HepG2 (cell line): ENCODE data around the gene TUFM. TPM values are rescaled to one million over a fixed set of nuclear protein-coding genes. Genes with fewer than 3 reads are reported as not detected.

ENCODE experiments used
- ATAC-seq: fragments of 200-7000 bp; cut with Tn5 transposase; 3 replicates; pipeline ENCODE4 v1.9.1; 2020; ENCODE audit warnings: mild to moderate bottlenecking, moderate library complexity
- BruUV-seq: library from RNA; stranded (reverse); fragments of 400-500 nt; replicated peaks from 2 replicates; lab custom pipeline; 2021; lab: Mats Ljungman, UMichigan
- CTCF ChIA-PET: fragments of 300-600 bp; formaldehyde crosslinking; extraction: SDS; loops from one replicate; lab custom pipeline; 2021; ENCODE audit warnings: low total read pairs, inconsistent platforms, low intra/inter-chr PET ratio; lab: Yijun Ruan, JAX
- POLR2A ChIA-PET: fragments of 350-600 bp; sonication (Branson Sonifier 250); formaldehyde crosslinking; loops from one replicate; lab custom pipeline; 2020; ENCODE audit warnings: antibody characterized with exemption, inconsistent platforms; lab: Yijun Ruan, JAX
- DNase-seq: peaks from one replicate; pipeline ENCODE4 v3.0.0-alpha.2; 2015; ENCODE audit warnings: low spot score
- FAIRE-seq: peaks from 3 replicates; lab custom pipeline; 2011; peaks lifted over from hg19 to GRCh38; lab: Jason Lieb, UNC
- H2AFZ ChIP-seq: one replicate; pipeline ENCODE4 v1.6.1; 2011; ENCODE audit warnings: low read length, inconsistent platforms
- H3K27ac ChIP-seq: fragments of 300-600 bp; 3 replicates; pipeline ENCODE4 v1.8.0; 2011; ENCODE audit warnings: mixed run types, mild to moderate bottlenecking, mixed read lengths, low read length, inconsistent platforms; ENCODE audit not compliant: insufficient read depth; ENCODE audit errors: extremely low read length
- H3K27me3 ChIP-seq, 2 experiments: fragments of 200-600 bp in 1 of 2; 2 replicates in 1 of 2; 3 replicates in 1 of 2; pipeline versions ENCODE4 v1.6.0 to v1.8.0; 2011; ENCODE audit warnings: low read length in 2 of 2, mild to moderate bottlenecking in 2 of 2, moderate library complexity in 2 of 2, inconsistent platforms in 1 of 2; ENCODE audit not compliant: insufficient read depth in 2 of 2, control insufficient read depth in 1 of 2
- H3K36me3 ChIP-seq, 2 experiments: fragments of 200-600 bp in 1 of 2; replicated peaks in 1 of 2; 2 replicates in 1 of 2; 3 replicates in 1 of 2; pipeline versions ENCODE4 v1.5.1 to v1.8.0; 2011; ENCODE audit warnings: low read length in 2 of 2, inconsistent platforms in 1 of 2; ENCODE audit not compliant: insufficient read depth in 2 of 2, control insufficient read depth in 1 of 2
- H3K4me1 ChIP-seq: 2 replicates; pipeline ENCODE4 v1.5.1; 2012; ENCODE audit warnings: low read length, inconsistent platforms; ENCODE audit not compliant: insufficient read depth
- H3K4me2 ChIP-seq: 2 replicates; pipeline ENCODE4 v1.6.0; 2011; ENCODE audit warnings: low read depth, low read length, inconsistent platforms
- H3K4me3 ChIP-seq, 3 experiments: fragments of 200-600 bp in 1 of 3; sonication (generic), shearing (Covaris generic) in 1 of 3; replicated peaks in 1 of 3; 2 replicates each; pipeline ENCODE4 v1.5.1; 2011 to 2016; ENCODE audit warnings: low read length in 3 of 3, inconsistent platforms in 2 of 3, low read depth in 2 of 3, mild to moderate bottlenecking in 2 of 3, control low read depth in 1 of 3, mixed read lengths in 1 of 3; ENCODE audit not compliant: insufficient read depth in 1 of 3
- H3K79me2 ChIP-seq: one replicate; pipeline ENCODE4 v1.6.1; 2011; ENCODE audit warnings: low read length, inconsistent platforms; ENCODE audit not compliant: insufficient read depth
- H3K9ac ChIP-seq: 2 replicates; pipeline ENCODE4 v1.6.0; 2011; ENCODE audit warnings: mild to moderate bottlenecking, low read depth, low read length, inconsistent platforms; ENCODE audit not compliant: insufficient read depth
- H3K9me3 ChIP-seq: 2 replicates; pipeline ENCODE4 v1.5.1; 2012; ENCODE audit warnings: mild to moderate bottlenecking, low read length
- H4K20me1 ChIP-seq: 2 replicates; pipeline ENCODE4 v1.6.0; 2011; ENCODE audit warnings: inconsistent platforms, mild to moderate bottlenecking, low read length, moderate library complexity; ENCODE audit not compliant: insufficient read depth
- ATF7 ChIP-seq, 2 experiments: fragments of 450-650 bp in 1 of 2; sonication (generic) in 1 of 2; formaldehyde crosslinking in 1 of 2; IDR thresholded peaks; 2 replicates each; pipeline versions ENCODE4 v1.4.0 to v1.6.1; 2016 to 2020; ENCODE audit warnings: antibody characterized with exemption in 1 of 2, mild to moderate bottlenecking in 1 of 2, missing genetic modification reagents in 1 of 2
- CREB1 ChIP-seq, 2 experiments: fragments of 450-650 bp in 1 of 2; IDR thresholded peaks; 2 replicates each; pipeline ENCODE4 v1.6.1; 2016 to 2017; ENCODE audit warnings: control low read depth in 1 of 2, mild to moderate bottlenecking in 1 of 2, missing compliant biosample characterization in 1 of 2, missing genetic modification characterization in 1 of 2
- IRF2 ChIP-seq: IDR thresholded peaks from 2 replicates; pipeline ENCODE4 v1.6.1; 2018; ENCODE audit warnings: missing genetic modification reagents, missing compliant biosample characterization
- PHF8 ChIP-seq: sonication (generic); formaldehyde crosslinking; IDR thresholded peaks from 2 replicates; pipeline ENCODE4 v1.5.0; 2020; ENCODE audit warnings: missing genetic modification reagents
- WGBS: methylation state at CpG from one replicate; pipeline ENCODE4 v1.1.6; 2017; ENCODE audit warnings: low lambda C conversion rate; 5-methylcytosine and 5-hydroxymethylcytosine counted together
- in situ Hi-C: cut with HindIII; loops from 2 replicates; pipeline ENCODE4 v1.10.0; 2017; ENCODE audit warnings: low pct_unique_long_range_greater_than_20kb; ENCODE audit not compliant: extremely low pct_ligation_motif_present
- intact Hi-C: fragments of 100-400 bp; cut with micrococcal nuclease; formaldehyde crosslinking; loops from one replicate; pipeline ENCODE4 v1.10.0; 2022; ENCODE audit not compliant: unreplicated experiment
- polyA plus RNA-seq, 8 experiments: library from polyadenylated mRNA; depleted of rRNA in 3 of 8; stranded (reverse) in 7 of 8; unstranded in 1 of 8; fragments of >200 nt; fragmentation: Illumina TruSeq in 4 of 8; extraction: Trizol in 4 of 8; gene quantifications; 2 replicates each; pipeline versions ENCODE4 v1.2.1 to v1.2.3, GENCODE V29; 2011 to 2016; ENCODE audit warnings: low read depth in 4 of 8, missing spikeins in 1 of 8, mixed read lengths in 1 of 8; ENCODE audit not compliant: insufficient read depth in 1 of 8
- total RNA-seq, 5 experiments: library from RNA; depleted of rRNA; stranded (reverse); fragments of >200 nt; fragmentation: Illumina TruSeq; extraction: Trizol; gene quantifications; 2 replicates each; pipeline ENCODE4 v1.2.3, GENCODE V29; 2016; ENCODE audit warnings: low read depth in 1 of 5
- TF ChIP-seq, protein P1 (sequence below): sonication (generic); formaldehyde crosslinking; IDR thresholded peaks from 2 replicates; pipeline ENCODE4 v1.5.0; 2020; ENCODE audit warnings: mild to moderate bottlenecking, missing genetic modification reagents, moderate library complexity

TUFM gene
- total and polyA plus RNA-seq, 2 of the 13 experiments (the other 11 are each of a cell fraction or from before 2014, with no cell fraction given), result 206 to 298 TPM

DNA sequence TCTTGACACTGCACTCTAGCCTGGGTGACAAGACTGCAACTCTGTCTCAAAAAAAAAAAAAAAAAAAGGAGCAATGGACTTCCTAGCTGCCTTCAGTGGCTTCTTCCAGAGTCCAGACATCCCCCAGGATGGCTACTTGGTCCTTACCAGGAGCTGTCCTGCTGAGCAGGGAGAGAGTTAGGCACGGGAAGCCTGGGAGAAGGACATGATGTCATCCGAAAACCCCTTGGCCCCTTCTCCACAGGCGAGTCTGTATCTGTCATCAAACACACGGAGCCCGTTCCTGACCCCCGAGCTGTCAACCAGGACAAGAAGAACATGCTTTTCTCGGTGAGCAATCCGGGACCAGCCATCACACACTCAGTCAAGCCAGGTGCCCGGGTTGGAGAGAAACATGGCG, 40.8 kb upstream of the TUFM start:
- no peaks in the 10 kb centered on the region for H3K27me3 ChIP-seq
- peak; percentile 62; the same call in 1 of the 2 replicates for TF ChIP-seq ATF7 (IDR thresholded peaks at IDR 0.05)
- no peak for TF ChIP-seq ATF7 (CRISPR knock-in tag; IDR thresholded peaks at IDR 0.05)
- TF ChIP-seq CREB1 (IDR thresholded peaks at IDR 0.05), result 0 out of 2 replicates have a peak, but pooled peaks have one; percentile 5
- no peak for TF ChIP-seq CREB1 (CRISPR knock-in tag; IDR thresholded peaks at IDR 0.05)
- TF ChIP-seq, protein P1, sequence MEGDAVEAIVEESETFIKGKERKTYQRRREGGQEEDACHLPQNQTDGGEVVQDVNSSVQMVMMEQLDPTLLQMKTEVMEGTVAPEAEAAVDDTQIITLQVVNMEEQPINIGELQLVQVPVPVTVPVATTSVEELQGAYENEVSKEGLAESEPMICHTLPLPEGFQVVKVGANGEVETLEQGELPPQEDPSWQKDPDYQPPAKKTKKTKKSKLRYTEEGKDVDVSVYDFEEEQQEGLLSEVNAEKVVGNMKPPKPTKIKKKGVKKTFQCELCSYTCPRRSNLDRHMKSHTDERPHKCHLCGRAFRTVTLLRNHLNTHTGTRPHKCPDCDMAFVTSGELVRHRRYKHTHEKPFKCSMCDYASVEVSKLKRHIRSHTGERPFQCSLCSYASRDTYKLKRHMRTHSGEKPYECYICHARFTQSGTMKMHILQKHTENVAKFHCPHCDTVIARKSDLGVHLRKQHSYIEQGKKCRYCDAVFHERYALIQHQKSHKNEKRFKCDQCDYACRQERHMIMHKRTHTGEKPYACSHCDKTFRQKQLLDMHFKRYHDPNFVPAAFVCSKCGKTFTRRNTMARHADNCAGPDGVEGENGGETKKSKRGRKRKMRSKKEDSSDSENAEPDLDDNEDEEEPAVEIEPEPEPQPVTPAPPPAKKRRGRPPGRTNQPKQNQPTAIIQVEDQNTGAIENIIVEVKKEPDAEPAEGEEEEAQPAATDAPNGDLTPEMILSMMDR, result no peak
- TF ChIP-seq, all 625 proteins: peak for 2
- Histone ChIP-seq H3K9me3 (no peaks in the 10 kb centered on the region), H3K79me2 (no peaks in the 10 kb centered on the region), H3K4me2 (no peak overlapping the region), H3K36me3 (peaks cover 16 to 23% of the 10 kb centered on the region in 2 experiments), H3K9ac (no peak overlapping the region), H3K4me3 (no peak overlapping the region), H3K4me1 (peaks cover 14% of the 10 kb centered on the region), H4K20me1 (no peaks in the 10 kb centered on the region), H3K27ac (no peak overlapping the region), H2AFZ (no peak overlapping the region)
- ChIA-PET POLR2A (interaction anchor here (1.2 kb wide), 1 partner anchor 58 kb away, joined by 3 read pairs; no protein-coding TSS in a partner anchor), CTCF (no interaction called here)
- FAIRE-seq (no peak), DNase-seq (no peak), ATAC-seq (no peak)
- in situ Hi-C loops, result no loop called here
- BruUV-seq, result no TSS peak
- 95% methylated on average over 10 of the region's 10 CpGs for WGBS
- intact Hi-C loops, result loop anchor here (5.0 kb wide), 1 partner anchor 40 kb away; the partner anchor contains the start of gene RABEP2

DNA sequence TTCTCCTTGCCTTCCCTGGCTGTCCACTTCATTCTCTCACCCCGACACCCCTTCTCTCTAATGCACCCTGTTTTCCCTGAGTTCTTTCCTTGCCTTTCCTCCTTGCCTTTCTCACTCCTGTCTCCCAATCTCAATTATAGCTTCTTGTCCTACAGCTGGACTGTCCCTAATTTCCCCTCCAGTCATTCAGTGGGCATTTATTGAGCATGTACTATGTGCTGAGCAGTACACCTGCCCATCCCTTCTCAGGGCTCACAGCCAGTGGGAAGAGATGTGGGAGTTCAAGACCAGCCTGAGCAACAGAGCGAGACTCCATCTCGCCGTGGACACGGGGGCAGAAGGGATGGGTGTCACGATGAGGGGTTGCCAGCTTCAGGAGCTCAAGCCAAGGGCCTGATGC, 37.9 kb upstream of the TUFM start:
- in situ Hi-C loops (no loop called here), intact Hi-C loops (no loop called here)
- ChIA-PET CTCF (no interaction called here), POLR2A (no interaction called here)
- Histone ChIP-seq H3K4me2 (no peak overlapping the region), H3K4me1 (peaks cover 4% of the 10 kb centered on the region), H3K27me3 (no peaks in the 10 kb centered on the region), H3K9me3 (no peaks in the 10 kb centered on the region), H3K4me3 (no peak overlapping the region), H3K36me3 (peaks cover 14 to 23% of the 10 kb centered on the region in 2 experiments), H4K20me1 (no peaks in the 10 kb centered on the region), H3K9ac (no peak overlapping the region), H3K27ac (no peak overlapping the region), H2AFZ (no peak overlapping the region), H3K79me2 (no peaks in the 10 kb centered on the region)
- no peak for TF ChIP-seq IRF2 (CRISPR knock-in tag)
- TF ChIP-seq PHF8 (CRISPR knock-in tag), result no peak
- no TSS peak for BruUV-seq
- no peak for ATAC-seq
- 98% methylated on average over 6 of the region's 6 CpGs for WGBS
- no peak for DNase-seq
- FAIRE-seq, result no peak
